ENCODE data around the gene ADAMTS19. TPM values are rescaled to one million over a fixed set of nuclear protein-coding genes. Genes with fewer than 3 reads are reported as not detected.

ADAMTS19 gene
- total and polyA plus RNA-seq, 12 donors: 0.15 to 1.3 (median 0.43) TPM

- Histone ChIP-seq H3K36me3 (no peaks in the 10 kb centered on the region), H3K27me3 (peaks cover 0 to 75% (median 48%) of the 10 kb centered on the region in 7 donors), H3K9me3 (no peaks in the 10 kb centered on the region), H3K4me3 (peak overlapping the region in 9 of 10 donors; percentile 45 to 66 (median 50)), H3K27ac (peak overlapping the region in 3 of 10 donors; percentile 2 to 66 (median 28)), H3K4me1 (peaks cover 0 to 19% (median 4%) of the 10 kb centered on the region in 9 donors)
- peak in 1 of 8 donors; percentile 15 for ATAC-seq
- TF ChIP-seq CTCF (IDR thresholded peaks at IDR 0.05): no peak
- no peak for DNase-seq
- intact Hi-C loops (cut with DNase I): no loop called here
- WGBS, 2 donors: 24 to 58% methylated on average over 11 of the region's 11 CpGs
These were observed 685 bp upstream of the ADAMTS19 start for GRCh38 chr5:129459450-129459776.

- Histone ChIP-seq H3K4me1 (peaks cover 0 to 19% (median 4%) of the 10 kb centered on the region in 9 donors), H3K27ac (peak overlapping the region in 3 of 10 donors; percentile 2 to 66 (median 28)), H3K36me3 (no peaks in the 10 kb centered on the region), H3K27me3 (peaks cover 0 to 83% (median 48%) of the 10 kb centered on the region in 7 donors), H3K9me3 (no peaks in the 10 kb centered on the region), H3K4me3 (peak overlapping the region in 9 of 10 donors; percentile 45 to 66 (median 50))
- 0 to 1% methylated on average over 10 of the region's 10 CpGs for WGBS, 2 donors
- intact Hi-C loops (cut with DNase I): no loop called here
- no peak for TF ChIP-seq CTCF (IDR thresholded peaks at IDR 0.05)
- ATAC-seq: no peak
- no peak for DNase-seq
These were observed 506 bp downstream of the ADAMTS19 start for GRCh38 chr5:129460672-129460935.

GRCh38 chr5:129460936-129461710 is 1.0 kb downstream of the ADAMTS19 start:
- Histone ChIP-seq H3K36me3 (no peaks in the 10 kb centered on the region), H3K9me3 (no peaks in the 10 kb centered on the region), H3K27ac (peak overlapping the region in 5 of 10 donors; percentile 31 to 57 (median 39)), H3K27me3 (peaks cover 0 to 84% (median 48%) of the 10 kb centered on the region in 7 donors), H3K4me3 (peak overlapping the region in 9 of 10 donors; percentile 45 to 66 (median 50)), H3K4me1 (peaks cover 0 to 19% (median 4%) of the 10 kb centered on the region in 9 donors)
- peak in 6 of 9 donors; percentile 17 to 50 (median 36) for TF ChIP-seq CTCF (IDR thresholded peaks at IDR 0.05)
- ATAC-seq (peak; percentile 33 to 77 (median 48)), DNase-seq (peak; percentile 12 to 32)
- 1% methylated on average over 83 to 88 of the region's 88 CpGs for WGBS, 2 donors
- intact Hi-C loops (cut with DNase I): no loop called here

- Histone ChIP-seq H3K36me3 (no peaks in the 10 kb centered on the region), H3K9me3 (no peaks in the 10 kb centered on the region), H3K4me1 (peaks cover 0 to 19% (median 4%) of the 10 kb centered on the region in 9 donors), H3K27me3 (peaks cover 0 to 82% (median 43%) of the 10 kb centered on the region in 7 donors), H3K4me3 (peak overlapping the region in 9 of 10 donors; percentile 45 to 66 (median 50)), H3K27ac (peak overlapping the region in 5 of 10 donors; percentile 31 to 57 (median 39))
- peak in 1 of 9 donors; percentile 1 for TF ChIP-seq CTCF (IDR thresholded peaks at IDR 0.05)
- ATAC-seq (no peak), DNase-seq (no peak)
- WGBS, 2 donors: 43% methylated on average over 13 of the region's 13 CpGs
- intact Hi-C loops (cut with DNase I): no loop called here
These were observed 1.7 kb downstream of the ADAMTS19 start for GRCh38 chr5:129461711-129462332.

Data from heart right ventricle (tissue), 16 donors.